Measurements from ENCODE around the gene TEX52. TPM values are rescaled to one million over a fixed set of nuclear protein-coding genes. Genes with fewer than 3 reads are reported as not detected.

TEX52 gene
- total and polyA plus RNA-seq, 4 donors: not detected

- TF ChIP-seq MAX (IDR thresholded peaks at IDR 0.05): no peak
- TF ChIP-seq JUND (IDR thresholded peaks at IDR 0.05): peak in 1 of 2 donors; percentile 49
- Histone ChIP-seq H3K27ac (ENCODE audit: low read depth in 1 of 2, low read length in 2 of 2) (no peak overlapping the region), H3K27me3 (ENCODE audit: control insufficient read depth in 4 of 4, insufficient read depth in 4 of 4, low read length in 3 of 4) (no peaks in the 10 kb centered on the region), H3K36me3 (ENCODE audit: control insufficient read depth in 4 of 4, insufficient read depth in 3 of 4, low read depth in 1 of 4, low read length in 3 of 4) (no peaks in the 10 kb centered on the region), H3K9ac (ENCODE audit: low read depth in 1 of 2, low read length in 2 of 2) (no peak overlapping the region), H3K4me3 (ENCODE audit: low read depth in 1 of 3, low read length in 3 of 3) (no peak overlapping the region), H3K9me3 (ENCODE audit: control insufficient read depth in 4 of 4, low read length in 3 of 4) (no peaks in the 10 kb centered on the region), H3K4me1 (ENCODE audit: control insufficient read depth in 4 of 4, insufficient read depth in 4 of 4, low read length in 3 of 4) (peaks cover 0 to 9% (median 4%) of the 10 kb centered on the region in 4 donors)
- no peak for DNase-seq (ENCODE audit: low spot score)
- WGBS: 97% methylated on average over 8 of the region's 8 CpGs
Measured at GRCh38 chr12:2893007-2893406, 36.2 kb upstream of the TEX52 start.

GRCh38 chr12:2892246-2892645 is 35.4 kb upstream of the TEX52 start:
- Histone ChIP-seq H3K4me3 (ENCODE audit: low read depth in 1 of 3, low read length in 3 of 3) (no peak overlapping the region), H3K27me3 (ENCODE audit: control insufficient read depth in 4 of 4, insufficient read depth in 4 of 4, low read length in 3 of 4) (no peaks in the 10 kb centered on the region), H3K9ac (ENCODE audit: low read depth in 1 of 2, low read length in 2 of 2) (no peak overlapping the region), H3K4me1 (ENCODE audit: control insufficient read depth in 4 of 4, insufficient read depth in 4 of 4, low read length in 3 of 4) (peaks cover 0 to 9% (median 4%) of the 10 kb centered on the region in 4 donors), H3K27ac (ENCODE audit: low read depth in 1 of 2, low read length in 2 of 2) (no peak overlapping the region), H3K36me3 (ENCODE audit: control insufficient read depth in 4 of 4, insufficient read depth in 3 of 4, low read depth in 1 of 4, low read length in 3 of 4) (no peaks in the 10 kb centered on the region), H3K9me3 (ENCODE audit: control insufficient read depth in 4 of 4, low read length in 3 of 4) (no peaks in the 10 kb centered on the region)
- TF ChIP-seq GABPA (IDR thresholded peaks at IDR 0.05 in 1 of 2, conservative IDR thresholded peaks at IDR 0.05 in 1 of 2): no peak
- no peak for TF ChIP-seq REST (IDR thresholded peaks at IDR 0.05)
- no peak for TF ChIP-seq HNF4G (IDR thresholded peaks at IDR 0.05)
- 84% methylated on average over 12 of the region's 12 CpGs for WGBS
- DNase-seq (ENCODE audit: low spot score): no peak

- Histone ChIP-seq H3K27me3 (ENCODE audit: control insufficient read depth in 4 of 4, insufficient read depth in 4 of 4, low read length in 3 of 4) (no peaks in the 10 kb centered on the region), H3K36me3 (ENCODE audit: control insufficient read depth in 4 of 4, insufficient read depth in 3 of 4, low read depth in 1 of 4, low read length in 3 of 4) (no peaks in the 10 kb centered on the region), H3K4me3 (ENCODE audit: low read depth in 1 of 3, low read length in 3 of 3) (peak overlapping the region; percentile 81 to 96 (median 88)), H3K27ac (ENCODE audit: low read depth in 1 of 2, low read length in 2 of 2) (peak overlapping the region; percentile 82 to 87), H3K9ac (ENCODE audit: low read depth in 1 of 2, low read length in 2 of 2) (peak overlapping the region; percentile 76 to 80), H3K4me1 (ENCODE audit: control insufficient read depth in 4 of 4, insufficient read depth in 4 of 4, low read length in 3 of 4) (peaks cover 0 to 9% (median 6%) of the 10 kb centered on the region in 4 donors), H3K9me3 (ENCODE audit: control insufficient read depth in 4 of 4, low read length in 3 of 4) (no peaks in the 10 kb centered on the region)
- 25% methylated on average over 42 of the region's 42 CpGs for WGBS
- DNase-seq (ENCODE audit: low spot score): peak; percentile 55
- peak; percentile 28 for TF ChIP-seq REST (IDR thresholded peaks at IDR 0.05)
- TF ChIP-seq NR2F2 (IDR thresholded peaks at IDR 0.05): no peak
- TF ChIP-seq HNF4G (IDR thresholded peaks at IDR 0.05): no peak
- TF ChIP-seq HNF4A (conservative IDR thresholded peaks at IDR 0.05): peak; percentile 27 to 49
- no peak for TF ChIP-seq ATF3 (IDR thresholded peaks at IDR 0.05)
- no peak for TF ChIP-seq TAF1 (conservative IDR thresholded peaks at IDR 0.05)
- TF ChIP-seq SP1 (IDR thresholded peaks at IDR 0.05): no peak
- TF ChIP-seq, protein P1, sequence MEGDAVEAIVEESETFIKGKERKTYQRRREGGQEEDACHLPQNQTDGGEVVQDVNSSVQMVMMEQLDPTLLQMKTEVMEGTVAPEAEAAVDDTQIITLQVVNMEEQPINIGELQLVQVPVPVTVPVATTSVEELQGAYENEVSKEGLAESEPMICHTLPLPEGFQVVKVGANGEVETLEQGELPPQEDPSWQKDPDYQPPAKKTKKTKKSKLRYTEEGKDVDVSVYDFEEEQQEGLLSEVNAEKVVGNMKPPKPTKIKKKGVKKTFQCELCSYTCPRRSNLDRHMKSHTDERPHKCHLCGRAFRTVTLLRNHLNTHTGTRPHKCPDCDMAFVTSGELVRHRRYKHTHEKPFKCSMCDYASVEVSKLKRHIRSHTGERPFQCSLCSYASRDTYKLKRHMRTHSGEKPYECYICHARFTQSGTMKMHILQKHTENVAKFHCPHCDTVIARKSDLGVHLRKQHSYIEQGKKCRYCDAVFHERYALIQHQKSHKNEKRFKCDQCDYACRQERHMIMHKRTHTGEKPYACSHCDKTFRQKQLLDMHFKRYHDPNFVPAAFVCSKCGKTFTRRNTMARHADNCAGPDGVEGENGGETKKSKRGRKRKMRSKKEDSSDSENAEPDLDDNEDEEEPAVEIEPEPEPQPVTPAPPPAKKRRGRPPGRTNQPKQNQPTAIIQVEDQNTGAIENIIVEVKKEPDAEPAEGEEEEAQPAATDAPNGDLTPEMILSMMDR (IDR thresholded peaks at IDR 0.05; ENCODE audit: low read depth, low read length, missing input control): no peak
- TF ChIP-seq YY1 (IDR thresholded peaks at IDR 0.05): peak; percentile 10
Measured at GRCh38 chr12:2891240-2892053, 34.6 kb upstream of the TEX52 start.

Measured in liver (tissue), 9 donors.